Measurements from ENCODE around the gene CHAD. TPM values are rescaled to one million over a fixed set of nuclear protein-coding genes. Genes with fewer than 3 reads are reported as not detected.
A peak's percentile ranks its signal among the peaks of the same experiment; 100 is the strongest.

The CHAD gene
- total and polyA plus RNA-seq, 4 donors, result 0.14 to 0.37 (median 0.35) TPM; not detected in 1

GRCh38 chr17:50469671-50470305 is 1.1 kb upstream of the CHAD start:
- Histone ChIP-seq H3K9ac (ENCODE audit: insufficient read depth in 1 of 2, low read length in 2 of 2) (no peak overlapping the region), H3K27ac (ENCODE audit: low read depth in 1 of 2, low read length in 1 of 2) (no peak overlapping the region), H3K9me3 (ENCODE audit: control insufficient read depth in 4 of 4, insufficient read depth in 3 of 4, low read length in 3 of 4) (peaks cover 0 to 2% (median 0%) of the 10 kb centered on the region in 4 donors), H3K27me3 (ENCODE audit: control insufficient read depth in 3 of 3, insufficient read depth in 3 of 3, low read length in 2 of 3) (peaks cover 0 to 24% (median 0%) of the 10 kb centered on the region in 3 donors), H3K4me3 (no peak overlapping the region), H3K4me1 (ENCODE audit: control insufficient read depth in 5 of 5, insufficient read depth in 5 of 5, low read length in 5 of 5) (peaks cover 0 to 17% (median 3%) of the 10 kb centered on the region in 5 donors), H3K36me3 (ENCODE audit: control insufficient read depth in 4 of 4, insufficient read depth in 4 of 4, low read length in 4 of 4) (peaks cover 0 to 14% (median 5%) of the 10 kb centered on the region in 4 donors)
- no peak for ATAC-seq (ENCODE audit: insufficient read depth, low FRiP score)
- no peak for DNase-seq
- no peak for TF ChIP-seq CTCF (IDR thresholded peaks at IDR 0.05; ENCODE audit: control extremely low read depth, extremely low read depth)
- 69 to 75% methylated on average over 18 to 19 of the region's 19 CpGs for WGBS, 2 donors

DNA sequence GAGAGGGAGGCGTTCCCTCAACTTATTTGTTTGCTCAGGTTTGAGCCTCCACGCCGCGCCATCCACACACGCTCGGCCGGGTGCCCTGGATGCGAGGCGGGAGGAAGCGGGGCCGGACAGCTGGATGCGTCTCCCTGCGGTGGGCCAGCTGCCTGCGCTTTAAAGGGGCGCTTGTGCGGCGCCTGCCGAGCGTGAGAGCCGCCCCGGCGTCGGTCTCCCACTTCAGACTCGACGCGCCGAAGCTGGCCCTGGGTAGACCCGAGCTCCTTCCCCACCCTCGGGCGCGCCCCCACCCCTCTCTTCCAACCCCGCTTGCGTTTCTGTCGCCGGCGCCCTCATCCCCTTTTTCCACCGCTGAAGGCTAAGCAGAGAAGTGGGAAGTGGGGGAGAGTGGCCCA is 527 bp upstream of the CHAD start:
- no peak overlapping the region for H3K4me3 ChIP-seq
- peaks cover 0 to 2% (median 0%) of the 10 kb centered on the region in 4 donors for H3K9me3 ChIP-seq (ENCODE audit: control insufficient read depth in 4 of 4, insufficient read depth in 3 of 4, low read length in 3 of 4)
- 11 to 16% methylated on average over 22 to 37 of the region's 37 CpGs for WGBS, 2 donors
- ATAC-seq (ENCODE audit: insufficient read depth, low FRiP score), result no peak
- no peak overlapping the region for H3K27ac ChIP-seq (ENCODE audit: low read depth in 1 of 2, low read length in 1 of 2)
- TF ChIP-seq CTCF (IDR thresholded peaks at IDR 0.05; ENCODE audit: control extremely low read depth, extremely low read depth), result no peak
- H3K9ac ChIP-seq (ENCODE audit: insufficient read depth in 1 of 2, low read length in 2 of 2), result no peak overlapping the region
- H3K27me3 ChIP-seq (ENCODE audit: control insufficient read depth in 3 of 3, insufficient read depth in 3 of 3, low read length in 2 of 3), result peaks cover 0 to 24% (median 0%) of the 10 kb centered on the region in 3 donors
- DNase-seq, result peak in 2 of 3 donors; percentile 39 to 42
- H3K4me1 ChIP-seq (ENCODE audit: control insufficient read depth in 5 of 5, insufficient read depth in 5 of 5, low read length in 5 of 5), result peaks cover 0 to 17% (median 3%) of the 10 kb centered on the region in 5 donors
- peaks cover 0 to 14% (median 3%) of the 10 kb centered on the region in 4 donors for H3K36me3 ChIP-seq (ENCODE audit: control insufficient read depth in 4 of 4, insufficient read depth in 4 of 4, low read length in 4 of 4)

DNA sequence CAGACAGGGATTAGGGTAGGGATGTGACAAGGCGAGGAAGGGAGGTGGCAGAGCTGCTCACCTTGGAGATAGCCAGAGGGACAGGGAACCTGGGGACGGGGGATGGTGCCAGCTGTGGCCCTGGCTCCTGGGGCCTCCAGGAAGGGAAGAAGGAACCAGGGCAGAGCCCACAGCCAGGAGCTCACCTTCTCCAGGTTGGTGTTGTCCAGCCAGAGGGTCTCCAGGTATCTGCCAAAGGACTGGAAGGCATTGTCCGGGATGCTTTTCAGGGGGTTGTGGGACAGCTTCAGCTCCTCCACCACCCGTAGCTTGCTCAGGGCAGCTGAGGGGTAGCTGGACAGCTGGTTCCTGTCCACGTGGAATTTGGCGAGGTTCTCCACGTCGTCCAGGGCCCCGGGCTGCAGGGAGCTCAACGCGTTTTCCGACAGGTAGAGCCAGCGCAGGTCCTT is 801 bp downstream of the CHAD start:
- no peak for TF ChIP-seq CTCF (IDR thresholded peaks at IDR 0.05; ENCODE audit: control extremely low read depth, extremely low read depth)
- no peak for DNase-seq
- Histone ChIP-seq H3K9me3 (ENCODE audit: control insufficient read depth in 4 of 4, insufficient read depth in 3 of 4, low read length in 3 of 4) (peaks cover 0 to 2% (median 0%) of the 10 kb centered on the region in 4 donors), H3K27me3 (ENCODE audit: control insufficient read depth in 3 of 3, insufficient read depth in 3 of 3, low read length in 2 of 3) (peaks cover 0 to 24% (median 0%) of the 10 kb centered on the region in 3 donors), H3K27ac (ENCODE audit: low read depth in 1 of 2, low read length in 1 of 2) (no peak overlapping the region), H3K9ac (ENCODE audit: insufficient read depth in 1 of 2, low read length in 2 of 2) (no peak overlapping the region), H3K4me1 (ENCODE audit: control insufficient read depth in 5 of 5, insufficient read depth in 5 of 5, low read length in 5 of 5) (peaks cover 0 to 17% (median 3%) of the 10 kb centered on the region in 5 donors), H3K4me3 (no peak overlapping the region), H3K36me3 (ENCODE audit: control insufficient read depth in 4 of 4, insufficient read depth in 4 of 4, low read length in 4 of 4) (peaks cover 0 to 12% (median 2%) of the 10 kb centered on the region in 4 donors)
- WGBS, 2 donors, result 70 to 81% methylated on average over 13 of the region's 13 CpGs
- no peak for ATAC-seq (ENCODE audit: insufficient read depth, low FRiP score)

Measured in lung (tissue), 12 donors.